Esophagus muscularis mucosa (tissue), 3 donors: Measurements from ENCODE around the gene SDK1.

Source experiments
- CTCF ChIP-seq, 3 experiments: fragments of 200-600 bp in 2 of 3; fragments of 450-650 bp in 1 of 3; sonication (generic) in 2 of 3; IDR thresholded peaks; one replicate each; pipeline ENCODE4 v1.5.1; 2017 to 2019; ENCODE audit warnings: antibody characterized with exemption in 3 of 3, mild to moderate bottlenecking in 2 of 3, moderate library complexity in 1 of 3
- POLR2A ChIP-seq: fragments of 450-650 bp; IDR thresholded peaks from one replicate; pipeline ENCODE4 v1.6.1; 2017; ENCODE audit warnings: antibody characterized with exemption, moderate library complexity, mild to moderate bottlenecking, low read depth

GRCh38 chr7:4210821-4211220 lies 909.8 kb downstream of the SDK1 start:
- no peak for TF ChIP-seq CTCF (IDR thresholded peaks at IDR 0.05)
- no peak for TF ChIP-seq POLR2A
